Brain microvascular endothelial cell (primary cell): Measurements from ENCODE around the gene BOD1.

ENCODE experiments used
- DNase-seq: peaks from one replicate; pipeline ENCODE4 v3.0.0-alpha.2; 2020
- H3K27ac ChIP-seq: fragments of 250-450 bp; sonication (Bioruptor Pico); 2 replicates; pipeline ENCODE4 v1.5.1; 2020; ENCODE audit warnings: mild to moderate bottlenecking, moderate library complexity
- H3K27me3 ChIP-seq: fragments of 250-450 bp; sonication (Bioruptor Pico); replicated peaks from 2 replicates; pipeline ENCODE4 v1.5.1; 2020; ENCODE audit warnings: mild to moderate bottlenecking
- H3K36me3 ChIP-seq: fragments of 250-450 bp; sonication (Bioruptor Pico); replicated peaks from 2 replicates; pipeline ENCODE4 v1.5.1; 2020; ENCODE audit warnings: mild to moderate bottlenecking
- H3K4me3 ChIP-seq: 2 replicates; pipeline ENCODE4 v1.5.1; 2011; ENCODE audit warnings: low read depth, mild to moderate bottlenecking, control low read depth, low read length, moderate library complexity
- CTCF ChIP-seq: IDR thresholded peaks from 2 replicates; pipeline ENCODE4 v1.5.1; 2011; ENCODE audit warnings: low read depth, mild to moderate bottlenecking, moderate library complexity, low read length, control low read depth, inconsistent platforms; ENCODE audit errors: missing control alignments
- in situ Hi-C: cut with HindIII; loops from 2 replicates; pipeline ENCODE4 v1.10.0; 2017; ENCODE audit warnings: low sequenced_read_pairs, low pct_ligation_motif_present

BOD1 gene

GRCh38 chr5:173648308-173648866 is 31.9 kb upstream of the BOD1 start:
- in situ Hi-C loops: loop anchor here (25.0 kb wide), 1 partner anchor 289 kb away; no protein-coding TSS in a partner anchor
- TF ChIP-seq CTCF: no peak

GRCh38 chr5:173646692-173647091 is 30.2 kb upstream of the BOD1 start:
- no peak for DNase-seq
- in situ Hi-C loops: loop anchor here (25.0 kb wide), 1 partner anchor 291 kb away; no protein-coding TSS in a partner anchor
- no peak for TF ChIP-seq CTCF
- Histone ChIP-seq H3K36me3 (no peaks in the 10 kb centered on the region), H3K27ac (no peak overlapping the region), H3K4me3 (no peak overlapping the region), H3K27me3 (peaks cover 2% of the 10 kb centered on the region)

More at GRCh38 chr5:173648308-173648866, 31.9 kb upstream of the BOD1 start:
- DNase-seq: no peak
- Histone ChIP-seq H3K27ac (no peak overlapping the region), H3K4me3 (no peak overlapping the region), H3K27me3 (peaks cover 2% of the 10 kb centered on the region), H3K36me3 (no peaks in the 10 kb centered on the region)

- peaks cover 2% of the 10 kb centered on the region for H3K27me3 ChIP-seq
- no peak overlapping the region for H3K4me3 ChIP-seq
- H3K36me3 ChIP-seq: no peaks in the 10 kb centered on the region
- in situ Hi-C loops: loop anchor here (25.0 kb wide), 1 partner anchor 291 kb away; no protein-coding TSS in a partner anchor
- no peak for TF ChIP-seq CTCF
- DNase-seq: no peak
- no peak overlapping the region for H3K27ac ChIP-seq
Observed at GRCh38 chr5:173645890-173646574, 29.6 kb upstream of the BOD1 start.

- in situ Hi-C loops: loop anchor here (25.0 kb wide), 1 partner anchor 292 kb away; no protein-coding TSS in a partner anchor
- H3K4me3 ChIP-seq: no peak overlapping the region
- H3K27me3 ChIP-seq: peaks cover 2% of the 10 kb centered on the region
- no peak for TF ChIP-seq CTCF
- H3K27ac ChIP-seq: no peak overlapping the region
- no peaks in the 10 kb centered on the region for H3K36me3 ChIP-seq
- no peak for DNase-seq
Observed at GRCh38 chr5:173645437-173645807, 29.0 kb upstream of the BOD1 start.

GRCh38 chr5:173644673-173645436 is 28.4 kb upstream of the BOD1 start:
- no peak for DNase-seq
- H3K27ac ChIP-seq: no peak overlapping the region
- in situ Hi-C loops: loop anchor here (25.0 kb wide), 1 partner anchor 292 kb away; no protein-coding TSS in a partner anchor
- no peak for TF ChIP-seq CTCF
- H3K36me3 ChIP-seq: no peaks in the 10 kb centered on the region
- H3K27me3 ChIP-seq: peaks cover 2% of the 10 kb centered on the region
- no peak overlapping the region for H3K4me3 ChIP-seq
